Measurements from ENCODE around the gene RYR3. TPM values are rescaled to one million over a fixed set of nuclear protein-coding genes. Genes with fewer than 3 reads are reported as not detected.

The RYR3 gene
- total RNA-seq, 4 donors from 2014 or later: 0.18 to 3.3 (median 2.3) TPM

DNA sequence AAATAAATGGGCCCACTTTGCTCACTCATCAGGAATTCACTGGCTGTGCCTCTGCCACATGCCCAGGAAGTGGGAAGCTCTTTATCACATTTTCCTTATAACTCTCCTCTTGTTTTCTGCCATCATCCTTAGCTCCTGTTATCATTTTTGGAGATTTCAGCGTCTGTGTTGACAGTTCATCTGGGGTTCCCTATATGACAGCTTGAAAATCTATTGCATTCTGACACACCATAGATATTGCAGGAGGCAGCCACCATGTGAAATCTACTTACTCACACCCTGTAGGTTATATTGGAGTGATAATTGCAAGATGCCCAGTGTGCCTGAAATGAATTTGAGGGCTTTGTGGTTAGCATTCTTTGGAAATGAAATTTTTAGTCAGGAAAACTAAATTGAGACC, 132.9 kb downstream of the RYR3 start:
- H3K27ac ChIP-seq: no peak overlapping the region
- DNase-seq: no peak
- H3K4me1 ChIP-seq: no peaks in the 10 kb centered on the region
- no peaks in the 10 kb centered on the region for H3K9me3 ChIP-seq
- no peak for TF ChIP-seq POLR2A (IDR thresholded peaks at IDR 0.05)
- no peak for TF ChIP-seq CTCF (IDR thresholded peaks at IDR 0.05)
- no peaks in the 10 kb centered on the region for H3K36me3 ChIP-seq
- no peaks in the 10 kb centered on the region for H3K27me3 ChIP-seq
- H3K4me3 ChIP-seq: no peak overlapping the region

GRCh38 chr15:33445984-33446383, 135.2 kb downstream of the RYR3 start:
- Histone ChIP-seq H3K4me3 (no peak overlapping the region), H3K9me3 (no peaks in the 10 kb centered on the region), H3K36me3 (no peaks in the 10 kb centered on the region), H3K27me3 (no peaks in the 10 kb centered on the region), H3K4me1 (no peaks in the 10 kb centered on the region), H3K27ac (no peak overlapping the region)
- TF ChIP-seq POLR2A (IDR thresholded peaks at IDR 0.05): no peak
- TF ChIP-seq CTCF (IDR thresholded peaks at IDR 0.05): no peak
- DNase-seq: no peak

- no peak for DNase-seq
These were observed 137.4 kb downstream of the RYR3 start for GRCh38 chr15:33448151-33448550.

DNA sequence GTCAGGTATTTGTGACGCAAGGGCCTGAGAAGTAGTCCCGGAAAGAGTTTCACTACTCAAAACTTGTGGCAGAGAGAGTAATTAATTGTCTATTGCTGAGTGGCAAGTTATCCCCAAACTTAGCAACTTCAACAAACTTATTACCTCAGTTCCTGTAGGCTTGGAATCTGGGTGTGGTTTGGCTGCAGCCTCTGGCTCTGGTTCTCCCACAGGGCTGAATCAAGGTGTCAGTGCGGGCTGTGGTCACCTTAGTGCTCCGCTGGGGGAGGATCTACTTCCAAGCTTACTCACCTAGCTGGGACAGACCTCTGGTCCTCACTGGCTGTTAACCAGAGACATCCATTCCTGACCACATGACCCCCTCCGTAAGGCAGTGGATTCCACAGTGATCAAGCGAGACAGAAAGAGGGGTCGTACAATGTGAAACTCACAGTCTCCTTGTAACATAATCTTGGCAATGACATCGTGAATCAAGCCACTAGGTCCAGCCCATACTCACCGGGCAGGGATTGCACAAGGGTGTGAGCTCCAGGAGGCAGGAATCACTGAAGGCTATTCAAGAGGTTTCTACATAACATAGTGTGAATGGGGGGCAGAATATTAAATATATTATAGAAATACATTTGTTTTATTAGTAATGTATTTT, 138.3 kb downstream of the RYR3 start:
- no peaks in the 10 kb centered on the region for H3K9me3 ChIP-seq
- TF ChIP-seq POLR2A (IDR thresholded peaks at IDR 0.05) (no peak), CTCF (IDR thresholded peaks at IDR 0.05) (no peak)
- DNase-seq: no peak
- no peaks in the 10 kb centered on the region for H3K27me3 ChIP-seq
- no peak overlapping the region for H3K4me3 ChIP-seq
- H3K4me1 ChIP-seq: no peaks in the 10 kb centered on the region
- no peaks in the 10 kb centered on the region for H3K36me3 ChIP-seq
- H3K27ac ChIP-seq: no peak overlapping the region

More at GRCh38 chr15:33448151-33448550, 137.4 kb downstream of the RYR3 start:
- Histone ChIP-seq H3K36me3 (no peaks in the 10 kb centered on the region), H3K9me3 (no peaks in the 10 kb centered on the region), H3K4me3 (no peak overlapping the region), H3K27me3 (no peaks in the 10 kb centered on the region), H3K4me1 (no peaks in the 10 kb centered on the region), H3K27ac (no peak overlapping the region)
- no peak for TF ChIP-seq POLR2A (IDR thresholded peaks at IDR 0.05)

DNA sequence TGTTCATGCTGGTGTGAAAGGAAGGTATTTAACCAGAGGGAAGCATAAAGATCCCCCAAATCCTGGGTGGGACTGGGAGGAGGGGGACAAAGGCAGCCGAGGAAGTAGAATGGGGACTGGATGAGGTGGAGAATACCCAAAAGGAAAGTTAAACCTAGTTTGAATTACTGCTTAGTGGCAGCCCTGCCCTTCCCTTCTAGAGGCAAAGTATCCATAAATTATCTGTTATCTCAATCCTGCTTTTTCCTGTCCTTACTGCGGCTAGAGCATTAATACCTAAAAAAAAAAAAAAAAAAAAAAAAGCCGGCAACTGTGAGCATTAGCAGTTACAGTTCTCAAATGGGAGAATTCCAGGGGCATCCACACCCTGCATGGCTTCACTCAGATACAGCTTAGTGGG, 139.0 kb downstream of the RYR3 start:
- Histone ChIP-seq H3K27me3 (no peaks in the 10 kb centered on the region), H3K36me3 (no peaks in the 10 kb centered on the region), H3K4me3 (no peak overlapping the region), H3K4me1 (no peaks in the 10 kb centered on the region), H3K27ac (no peak overlapping the region), H3K9me3 (no peaks in the 10 kb centered on the region)
- TF ChIP-seq CTCF (IDR thresholded peaks at IDR 0.05) (no peak), POLR2A (IDR thresholded peaks at IDR 0.05) (no peak)
- no peak for DNase-seq

DNA sequence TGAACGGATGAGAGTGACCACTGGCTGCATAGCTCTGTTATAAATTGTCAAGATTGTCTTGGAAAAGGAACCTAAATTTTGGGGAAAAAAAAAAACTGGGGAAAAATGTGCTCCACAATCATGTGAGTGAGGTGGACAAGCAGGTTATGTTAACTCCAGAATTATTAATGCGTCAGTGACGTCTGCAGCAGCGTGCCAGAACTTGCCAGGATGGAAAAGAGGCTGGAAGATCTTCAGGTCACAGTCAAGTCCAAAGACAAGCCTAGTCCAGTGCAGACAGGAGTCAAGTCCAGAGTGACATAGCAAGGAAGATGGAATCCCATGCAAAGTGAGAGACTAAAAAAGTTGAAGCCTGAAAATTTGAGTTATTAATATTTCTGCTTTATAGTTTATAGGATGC, 140.6 kb downstream of the RYR3 start:
- Histone ChIP-seq H3K4me3 (no peak overlapping the region), H3K36me3 (no peaks in the 10 kb centered on the region), H3K4me1 (no peaks in the 10 kb centered on the region), H3K9me3 (no peaks in the 10 kb centered on the region), H3K27me3 (no peaks in the 10 kb centered on the region), H3K27ac (no peak overlapping the region)
- TF ChIP-seq CTCF (IDR thresholded peaks at IDR 0.05) (no peak), POLR2A (IDR thresholded peaks at IDR 0.05) (no peak)
- DNase-seq: no peak
